Measurements from ENCODE around the gene TM6SF1. TPM values are rescaled to one million over a fixed set of nuclear protein-coding genes. Genes with fewer than 3 reads are reported as not detected.

TM6SF1 gene
- total RNA-seq, 3 donors from 2014 or later (not counting 1 experiment from before 2014, with no cell fraction given) = 10.4 to 15.5 (median 12.6) TPM

Other genes starting within 250 kb of the TM6SF1 start
- gene HOMER2, start 154.9 kb upstream of the TM6SF1 start, total RNA-seq = 1 to 10 TPM; 3.6 to 7.0 (median 4.0) TPM
- gene RAMAC, start 121.4 kb upstream of the TM6SF1 start, total RNA-seq = 10 to 100 TPM; 15.4 to 27.2 (median 25.7) TPM
- 10 to 100 TPM; 12.5 to 16.0 (median 15.1) TPM for gene C15orf40, start 96.0 kb upstream of the TM6SF1 start, total RNA-seq
- gene BTBD1, start 40.4 kb upstream of the TM6SF1 start, total RNA-seq = 10 to 100 TPM; 42.5 to 54.4 (median 54.0) TPM
- 10 to 100 TPM; 13.0 to 25.3 (median 21.4) TPM for gene HDGFL3, start 100.2 kb downstream of the TM6SF1 start, total RNA-seq
- not detected for gene BNC1, start 177.0 kb downstream of the TM6SF1 start, total RNA-seq